SKM-1 (cell line): ENCODE data around the gene NELFA.
"Not testable (repeated sequence)": the region's sequence is repeated elsewhere in the genome, so short reads cannot be mapped to it uniquely, and the experiment has no call there.

Experiments
- DNase-seq: peaks from one replicate; lab custom pipeline; 2025; ENCODE audit not compliant: unreplicated experiment; lab: John Stamatoyannopoulos, UW

The NELFA gene

DNA sequence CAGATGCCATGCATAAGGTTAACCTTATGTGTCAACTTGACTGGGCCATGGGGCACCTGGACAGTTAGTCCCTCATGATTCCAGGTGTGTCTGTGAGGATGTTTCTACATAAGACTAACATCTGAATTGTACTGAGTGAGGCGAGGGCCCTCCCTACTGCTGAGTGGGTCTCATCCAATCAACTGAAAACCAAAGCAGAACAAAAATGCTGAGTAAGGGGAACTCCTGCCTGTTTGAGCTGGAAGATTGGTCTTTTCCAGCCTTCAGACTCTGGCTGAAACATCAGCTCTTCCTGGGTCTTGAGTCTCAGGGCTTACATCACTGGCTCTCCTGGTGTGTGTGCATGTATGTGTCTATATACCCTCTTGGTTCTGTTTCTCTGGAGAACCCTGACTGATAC, 13.8 kb downstream of the NELFA start:
- no peak for DNase-seq

DNA sequence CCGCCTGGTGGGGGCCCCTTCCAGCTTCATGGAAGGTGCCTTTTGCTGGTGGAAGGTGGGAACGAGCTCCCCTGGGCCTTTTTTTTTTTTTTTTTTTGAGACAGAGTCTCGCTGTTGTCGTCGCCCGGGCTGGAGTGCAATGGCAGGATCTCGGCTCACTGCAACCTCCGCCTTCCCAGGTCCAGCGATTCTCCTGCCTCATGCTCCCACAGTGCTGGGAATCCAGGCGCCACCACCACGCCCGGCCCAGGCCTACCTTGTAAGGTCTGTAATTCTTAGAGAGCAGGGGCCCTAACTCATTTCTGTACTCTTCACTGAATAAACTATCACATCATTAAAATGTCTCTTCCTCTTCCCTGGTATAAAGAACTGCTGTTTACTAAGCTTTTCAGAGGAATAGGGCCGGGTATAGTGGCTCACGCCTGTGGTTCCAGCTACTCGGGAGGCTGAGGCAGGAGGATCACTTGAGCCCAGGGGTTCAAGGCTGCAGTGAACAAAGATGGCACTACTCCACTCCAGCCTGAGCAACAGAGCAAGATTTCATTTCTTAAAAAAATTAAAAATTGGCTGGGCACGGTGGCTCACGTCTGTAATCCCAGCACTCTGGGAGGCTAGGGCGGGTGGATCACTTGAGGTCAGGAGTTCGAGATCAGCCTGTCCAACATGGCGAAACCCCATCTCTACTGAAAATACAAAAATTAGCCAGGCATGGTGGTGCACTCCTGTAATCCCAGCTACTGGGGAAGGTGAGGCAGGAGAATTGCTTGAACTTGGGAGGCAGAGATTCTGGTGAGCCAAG, 14.9 kb downstream of the NELFA start:
- DNase-seq, result not testable (repeated sequence)

DNA sequence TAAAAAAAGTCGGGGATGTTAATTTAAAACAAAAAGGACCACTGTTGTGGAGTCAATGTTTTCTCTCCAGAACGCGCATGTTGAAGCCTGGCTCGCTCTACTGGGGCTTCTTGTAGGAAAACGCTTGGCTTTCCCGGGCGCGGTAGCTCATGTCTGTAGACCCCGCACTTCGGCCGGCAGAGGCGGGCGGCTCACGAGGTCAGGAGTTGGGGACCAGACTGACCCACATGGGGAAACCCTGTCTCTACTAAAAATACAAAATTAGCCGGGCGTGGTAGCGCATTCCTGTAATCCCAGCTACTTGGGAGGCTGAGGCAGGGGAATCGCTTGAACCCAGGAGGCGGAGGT, 15.6 kb downstream of the NELFA start:
- no peak for DNase-seq

DNA sequence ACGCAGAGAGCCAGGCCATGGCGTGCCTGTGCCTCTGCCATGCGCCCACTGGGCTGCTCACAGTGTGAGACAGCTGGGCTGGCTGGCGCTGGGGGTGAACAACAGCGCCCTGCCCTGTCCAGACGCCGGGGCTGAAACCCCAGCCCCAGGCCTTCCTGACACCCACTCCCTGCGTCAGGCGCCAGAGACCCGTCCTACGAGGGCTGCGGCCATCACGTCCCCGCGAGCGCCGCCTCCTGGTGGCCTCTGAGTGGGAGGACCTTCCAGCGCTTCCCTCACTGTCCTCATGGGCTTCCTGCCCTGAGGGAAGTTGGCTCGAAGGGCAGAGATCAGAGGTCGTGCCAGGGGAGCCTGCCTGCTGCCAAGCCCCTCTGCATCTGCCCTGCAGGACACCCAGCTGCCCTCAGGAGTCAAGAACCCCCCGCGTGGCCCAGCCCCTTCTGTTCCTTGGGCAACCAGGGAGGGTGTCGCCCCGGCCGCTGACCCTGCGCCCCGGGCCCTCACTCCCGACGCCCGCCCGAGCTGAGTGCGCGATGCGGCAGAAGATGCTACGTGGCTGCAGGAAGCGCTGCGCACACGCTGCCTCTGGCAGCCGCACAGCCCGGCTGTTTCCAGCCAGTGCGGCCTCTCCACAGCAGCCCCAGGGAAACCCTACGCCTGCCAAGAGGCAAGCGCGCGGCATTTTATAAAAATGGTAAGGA, 16.2 kb downstream of the NELFA start:
- no peak for DNase-seq

DNA sequence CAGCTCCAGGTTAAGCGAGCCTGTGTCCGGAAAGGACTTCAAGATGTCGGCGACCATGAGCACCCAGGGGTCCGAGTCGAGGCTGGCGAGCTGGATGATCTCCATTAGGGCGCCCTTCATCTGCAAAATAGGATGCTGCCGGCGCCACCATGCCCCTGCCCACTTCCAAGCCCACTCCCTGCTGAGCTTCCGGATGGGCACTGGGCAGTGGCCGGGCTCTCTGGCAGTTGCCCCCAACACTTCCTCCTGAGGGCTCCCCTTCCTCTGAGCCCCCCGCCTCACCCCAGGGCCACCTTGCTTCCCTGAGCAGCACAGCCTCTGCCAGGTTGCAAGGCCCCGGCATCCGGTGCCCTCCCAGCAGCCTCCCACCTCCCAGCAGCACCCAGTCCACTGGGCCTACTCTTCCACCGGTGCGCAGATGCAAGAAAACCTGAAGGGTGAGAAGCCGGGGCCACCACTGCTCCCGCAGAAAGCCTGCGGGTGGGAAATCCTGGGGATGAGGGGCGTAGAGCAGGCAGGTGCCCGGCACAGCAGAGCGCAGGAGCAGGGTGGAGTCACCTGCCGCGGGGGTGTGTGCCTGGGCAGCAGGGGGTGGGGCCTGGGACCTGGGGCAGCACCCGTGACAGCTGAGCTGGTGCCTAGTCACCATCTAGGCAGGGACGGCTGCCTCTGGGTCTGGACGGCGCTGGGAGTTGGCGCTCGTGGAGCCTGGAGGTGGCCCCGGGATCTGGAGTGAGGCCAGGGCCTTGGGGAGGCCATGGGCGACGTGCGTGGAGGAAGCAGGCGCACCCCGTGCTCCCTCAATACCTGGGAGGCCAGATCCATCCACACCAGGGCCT, 17.0 kb downstream of the NELFA start:
- no peak for DNase-seq

DNA sequence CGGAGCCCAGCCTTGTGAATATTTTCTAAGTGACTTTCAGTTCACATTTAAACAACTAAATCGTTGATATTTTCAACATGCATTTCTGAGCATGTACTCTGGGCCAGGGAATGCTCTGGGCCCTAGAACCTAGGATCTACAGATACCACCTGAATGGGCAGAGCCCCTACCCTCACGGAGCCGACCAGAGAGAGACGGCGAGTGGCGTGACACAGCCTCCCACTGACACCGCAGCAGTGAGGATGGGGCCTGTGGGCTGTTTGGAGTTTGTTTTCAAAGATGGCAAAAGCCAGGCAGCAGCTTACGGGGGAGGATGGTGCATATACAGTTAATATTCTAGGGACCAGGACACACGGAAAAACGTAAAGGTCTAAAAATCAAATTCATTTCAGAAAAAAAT, 17.7 kb downstream of the NELFA start:
- DNase-seq, result no peak

DNA sequence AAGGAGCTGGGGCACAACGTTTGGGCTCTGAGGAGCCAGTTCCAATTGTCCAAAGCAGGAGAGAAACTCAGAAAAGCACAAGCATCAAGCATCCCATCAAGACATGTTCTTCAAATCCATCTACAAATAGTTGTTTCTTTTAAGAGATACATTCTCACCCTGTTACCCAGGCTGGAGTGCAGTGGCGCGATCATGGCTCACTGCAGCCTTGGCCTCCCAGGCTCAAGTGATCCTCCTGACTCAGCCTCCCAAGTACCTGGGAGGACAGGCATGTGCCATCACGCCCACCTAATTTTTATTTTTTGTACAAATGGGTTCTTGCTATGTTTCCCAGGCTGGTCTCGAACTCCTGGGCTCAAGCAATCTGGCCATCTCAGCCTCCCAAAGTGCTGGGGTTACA, 18.1 kb downstream of the NELFA start:
- no peak for DNase-seq

DNA sequence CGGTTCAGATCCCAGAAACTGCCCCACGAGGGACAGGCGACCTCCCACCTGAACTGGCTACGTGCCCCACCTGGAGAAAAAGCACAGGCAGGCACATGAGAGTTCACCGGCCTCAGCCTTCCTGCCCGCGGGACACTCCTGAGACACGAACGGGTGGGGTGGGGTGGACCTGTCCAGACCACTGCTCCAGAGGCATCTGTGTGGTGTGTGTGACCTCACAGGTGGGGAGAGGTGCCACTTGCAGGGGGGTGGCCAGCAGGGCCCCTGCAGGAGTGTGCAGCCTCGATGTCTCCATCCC, 18.5 kb downstream of the NELFA start:
- DNase-seq, result no peak

DNA sequence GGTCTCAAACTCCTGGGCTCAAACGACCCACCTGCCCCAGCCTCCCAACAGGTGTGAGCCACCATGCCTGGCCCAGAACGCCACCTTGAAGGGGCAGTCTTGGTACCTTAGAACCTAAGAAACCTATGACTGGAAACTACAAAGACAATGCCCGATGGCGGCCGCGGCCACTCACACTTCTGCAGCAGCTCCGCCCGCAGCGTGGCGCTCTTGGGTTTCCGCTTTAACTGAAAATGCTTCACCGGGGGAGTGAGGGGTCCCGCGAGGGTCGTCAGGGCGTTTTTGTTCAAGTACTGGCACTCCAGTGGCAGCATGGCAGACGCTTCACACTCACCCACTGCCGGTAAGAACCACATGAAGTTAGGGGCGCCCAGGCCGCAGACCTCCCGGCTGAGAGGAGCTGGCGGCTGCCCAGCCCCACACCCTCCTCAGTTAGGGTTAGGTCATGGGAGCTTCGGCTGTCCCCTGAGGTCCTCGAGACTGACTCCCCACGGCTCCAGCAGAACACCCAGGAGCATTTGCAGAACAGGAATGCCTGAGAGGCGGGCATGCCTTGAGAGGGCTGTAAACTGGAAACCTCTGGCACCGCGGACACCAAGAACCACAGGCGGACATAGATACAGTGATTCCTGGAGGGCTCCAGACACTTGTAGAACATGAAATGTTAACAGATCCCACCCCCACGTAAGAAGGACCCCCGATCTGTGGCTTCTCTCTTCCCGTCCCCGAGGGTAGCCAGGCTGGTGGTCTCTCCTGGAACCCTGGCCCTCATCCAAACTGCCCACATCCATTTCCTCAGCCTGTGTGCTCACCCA, 19.0 kb downstream of the NELFA start:
- DNase-seq, result no peak

DNA sequence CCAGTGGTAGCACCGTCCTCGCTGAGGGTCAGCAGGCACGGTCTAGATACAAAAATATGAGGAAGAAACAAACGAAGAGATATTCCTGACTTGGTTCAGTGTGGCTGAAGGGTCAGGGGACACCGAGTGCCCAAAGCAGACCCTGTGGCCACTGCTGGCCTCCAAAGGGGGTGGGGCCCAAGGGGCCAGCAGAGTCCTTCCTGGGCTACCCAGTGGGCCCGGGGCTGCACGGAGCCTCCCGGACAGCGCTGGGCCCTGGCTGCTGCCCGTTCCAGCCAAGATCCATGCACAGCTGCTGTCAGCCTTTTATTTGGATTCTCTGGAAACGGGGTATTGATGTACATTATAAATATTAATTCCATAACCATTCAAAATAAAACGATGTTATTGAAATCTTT, 20.4 kb downstream of the NELFA start:
- no peak for DNase-seq

DNA sequence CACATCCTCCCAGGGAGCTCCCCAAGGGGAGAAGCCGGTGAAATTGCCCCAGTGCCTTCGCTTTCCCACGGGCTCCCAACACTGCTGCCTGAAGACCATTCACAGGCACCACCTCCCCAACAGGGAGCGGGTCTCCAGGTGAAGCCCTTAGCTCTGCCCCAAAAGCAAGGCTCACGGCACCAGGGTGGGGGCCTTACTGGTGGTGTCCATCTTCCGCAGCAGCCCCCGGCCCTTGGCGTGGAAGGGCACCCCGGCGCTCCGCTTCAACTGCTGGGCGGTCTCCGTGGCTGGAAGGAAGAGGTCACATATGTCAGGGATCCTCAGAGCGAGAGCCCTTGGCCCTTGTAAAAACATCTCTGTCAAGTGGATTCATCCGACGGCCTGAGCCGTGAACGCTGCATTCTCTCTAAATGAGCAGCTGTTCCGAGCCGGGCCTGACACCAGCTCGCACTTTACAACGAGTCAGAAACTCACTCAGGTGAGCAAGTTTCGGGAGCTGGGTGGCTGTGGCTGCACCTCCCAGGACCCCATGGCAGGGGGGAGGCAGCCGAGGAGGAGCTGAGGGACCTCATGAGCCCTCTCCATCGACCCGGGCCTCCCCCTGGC, 20.9 kb downstream of the NELFA start:
- DNase-seq, result no peak

DNA sequence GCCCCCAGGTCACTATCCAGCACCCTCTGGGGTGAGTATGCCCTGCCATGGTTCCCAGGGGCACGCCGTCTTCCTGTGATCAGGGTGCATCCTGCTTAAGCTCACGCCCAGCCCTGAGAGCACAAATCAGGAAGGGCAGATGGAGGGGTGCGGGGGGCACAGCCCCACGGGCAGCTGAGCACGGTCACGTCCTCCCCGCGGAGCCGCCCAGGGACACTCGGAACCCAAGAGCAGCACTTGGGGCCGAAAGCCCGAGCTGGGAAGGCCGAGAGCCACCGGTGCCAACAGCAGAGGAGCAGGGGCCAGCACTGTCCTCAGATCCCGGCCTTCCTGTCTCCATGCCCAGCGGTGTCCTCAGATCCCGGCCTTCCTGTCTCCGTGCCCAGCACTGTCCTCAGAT, 21.5 kb downstream of the NELFA start:
- DNase-seq, result no peak

DNA sequence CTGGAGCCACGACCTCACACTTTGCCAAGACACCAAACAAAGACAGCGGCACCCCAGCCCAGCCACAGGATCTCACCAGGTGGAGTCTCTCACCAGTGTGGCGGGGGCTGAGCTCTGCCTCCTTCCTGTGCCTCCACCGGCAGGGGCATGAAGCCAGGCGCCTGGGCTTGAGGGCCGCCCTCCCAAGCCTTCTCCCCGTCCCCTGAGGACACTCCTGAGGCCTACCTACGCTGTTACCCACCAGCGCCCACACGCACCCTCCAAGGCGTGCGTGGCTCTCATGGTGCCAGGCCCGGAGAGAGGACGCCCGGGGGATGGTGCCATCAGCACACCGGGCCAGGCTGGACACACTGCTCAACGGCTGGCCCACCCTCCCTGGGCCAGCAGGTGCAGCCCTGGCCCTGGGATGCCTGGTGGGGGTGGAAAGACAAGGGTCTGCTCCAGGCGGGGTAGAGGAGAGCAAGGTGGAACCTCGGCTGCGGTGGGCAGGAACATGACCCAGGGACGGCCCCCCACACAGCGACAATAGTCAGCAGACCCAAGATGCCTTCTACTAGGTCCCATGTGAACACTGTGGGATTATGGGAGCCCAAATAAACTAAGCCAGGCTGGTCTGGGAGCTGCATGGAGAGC, 22.1 kb downstream of the NELFA start:
- no peak for DNase-seq

DNA sequence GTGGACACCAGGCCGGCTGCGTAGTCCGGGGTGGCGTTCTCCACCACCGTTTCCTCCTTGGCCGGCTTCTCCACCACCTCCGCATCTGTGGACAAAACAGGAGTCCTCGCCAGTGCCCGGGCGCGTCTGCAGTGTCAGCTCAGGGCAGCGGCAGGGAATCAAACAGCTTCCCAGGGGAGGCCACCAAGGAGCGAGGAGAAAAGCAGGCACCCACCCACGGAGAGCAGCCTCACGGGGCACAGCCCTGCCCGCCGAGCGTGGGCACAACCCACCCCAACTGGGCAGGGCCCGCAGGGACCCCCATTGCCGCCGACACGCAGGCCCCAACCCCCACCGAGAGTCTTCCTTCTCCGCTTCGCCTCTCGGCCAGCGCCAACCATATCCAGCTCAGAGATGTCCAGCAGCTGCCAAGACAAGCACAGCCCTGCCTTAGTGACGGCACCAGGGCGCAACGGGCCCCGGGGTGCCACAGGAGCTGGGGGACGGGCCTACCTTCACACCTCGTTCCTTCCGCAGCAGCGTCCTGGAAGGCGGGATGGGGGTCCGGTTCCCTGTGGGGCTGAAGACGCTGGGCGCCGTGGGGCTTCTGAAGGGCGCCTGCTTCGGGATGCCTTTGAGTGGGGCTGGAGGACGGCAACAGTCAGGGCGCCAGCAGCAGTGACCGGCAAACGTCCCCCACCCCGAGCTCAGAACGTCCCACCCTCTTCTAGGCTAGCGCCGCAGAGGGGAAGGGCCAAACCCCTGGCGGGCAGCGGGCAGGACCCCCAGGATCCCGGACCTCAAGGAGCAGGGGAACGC, 22.8 kb downstream of the NELFA start:
- DNase-seq, result no peak

DNA sequence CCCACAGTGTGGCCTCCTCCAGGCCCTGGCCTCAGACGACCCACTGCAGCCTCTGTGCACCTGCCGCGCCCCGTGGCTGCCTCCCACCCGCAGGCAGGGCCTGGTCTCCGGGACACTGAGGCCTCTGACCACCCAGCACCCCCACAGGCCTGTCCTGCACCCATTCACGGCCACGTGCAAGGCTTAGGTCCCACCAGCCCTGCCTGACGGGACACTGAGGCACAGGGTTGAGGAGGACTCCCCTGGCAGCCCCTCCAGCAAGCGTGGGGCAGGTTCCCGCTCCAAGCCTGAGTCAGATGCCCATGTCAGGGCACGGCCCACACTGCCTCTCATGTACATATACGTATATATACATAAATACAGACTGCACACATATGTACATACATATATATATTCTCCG, 23.5 kb downstream of the NELFA start:
- DNase-seq, result no peak

DNA sequence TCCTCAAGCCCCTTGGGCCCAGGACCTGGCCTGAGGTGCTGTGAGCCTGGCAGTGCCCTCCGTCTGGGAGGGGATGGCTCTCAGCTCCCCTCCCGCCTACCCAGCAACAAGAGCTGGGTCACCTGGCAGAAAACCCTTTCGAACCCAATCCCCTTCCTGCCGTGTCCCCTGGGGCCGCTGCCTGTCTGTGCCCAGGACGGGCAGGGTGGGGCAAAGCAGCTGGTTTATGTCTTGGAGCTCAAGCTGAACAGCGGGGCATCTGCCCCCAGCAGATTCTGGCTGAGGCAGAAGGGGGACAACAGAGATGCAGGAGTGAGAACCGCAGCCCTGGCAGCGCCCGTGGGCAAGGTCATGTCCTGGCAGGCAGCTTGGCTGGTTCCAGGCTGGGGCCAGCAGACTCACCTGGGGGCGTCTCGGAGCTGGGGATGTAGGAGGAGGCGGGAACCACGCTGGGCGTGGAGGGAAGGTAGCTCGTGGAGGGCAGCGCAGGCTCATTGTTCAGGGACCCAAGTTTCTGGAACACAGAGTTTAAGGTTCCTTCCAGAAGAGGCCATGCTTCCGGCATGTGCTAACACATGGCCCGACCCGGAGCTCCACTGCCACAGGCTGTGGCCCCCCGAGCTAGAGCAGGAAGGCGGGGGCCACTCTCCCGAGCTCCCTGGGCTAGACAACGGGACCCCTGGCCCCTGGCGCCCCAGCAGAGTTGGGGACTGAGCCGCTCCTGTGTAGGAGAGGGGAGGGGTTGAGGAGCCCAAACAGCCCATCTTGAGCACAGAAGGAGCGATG, 24.2 kb downstream of the NELFA start:
- DNase-seq, result no peak

DNA sequence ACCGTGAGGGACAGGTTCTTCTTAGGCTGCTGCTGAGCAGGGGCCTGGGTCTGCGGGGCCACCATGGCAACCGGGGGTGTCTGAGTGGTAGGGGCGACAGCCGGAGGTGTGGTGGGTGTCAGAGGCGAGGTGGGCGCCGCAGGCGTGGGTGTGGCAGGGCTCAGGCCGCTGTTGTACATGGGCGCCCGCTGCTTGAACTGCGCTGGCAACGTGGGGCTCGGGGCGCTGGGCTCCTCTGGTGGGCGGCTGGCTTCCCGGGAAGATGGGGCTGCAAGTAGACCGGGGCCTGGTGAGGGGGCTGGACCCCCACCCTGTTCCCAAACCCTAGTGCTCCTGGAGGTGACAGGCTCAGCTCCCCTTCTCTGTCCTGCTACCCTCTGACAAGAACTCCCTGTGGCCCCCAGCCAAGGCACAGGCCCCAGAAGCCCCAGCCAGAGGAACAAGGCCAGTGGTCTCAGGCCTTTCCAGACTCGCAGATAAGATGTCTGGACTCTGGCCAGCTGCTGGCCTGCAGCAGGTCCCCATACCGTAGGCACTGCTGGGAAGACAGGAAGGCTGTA, 24.8 kb downstream of the NELFA start:
- DNase-seq, result no peak

DNA sequence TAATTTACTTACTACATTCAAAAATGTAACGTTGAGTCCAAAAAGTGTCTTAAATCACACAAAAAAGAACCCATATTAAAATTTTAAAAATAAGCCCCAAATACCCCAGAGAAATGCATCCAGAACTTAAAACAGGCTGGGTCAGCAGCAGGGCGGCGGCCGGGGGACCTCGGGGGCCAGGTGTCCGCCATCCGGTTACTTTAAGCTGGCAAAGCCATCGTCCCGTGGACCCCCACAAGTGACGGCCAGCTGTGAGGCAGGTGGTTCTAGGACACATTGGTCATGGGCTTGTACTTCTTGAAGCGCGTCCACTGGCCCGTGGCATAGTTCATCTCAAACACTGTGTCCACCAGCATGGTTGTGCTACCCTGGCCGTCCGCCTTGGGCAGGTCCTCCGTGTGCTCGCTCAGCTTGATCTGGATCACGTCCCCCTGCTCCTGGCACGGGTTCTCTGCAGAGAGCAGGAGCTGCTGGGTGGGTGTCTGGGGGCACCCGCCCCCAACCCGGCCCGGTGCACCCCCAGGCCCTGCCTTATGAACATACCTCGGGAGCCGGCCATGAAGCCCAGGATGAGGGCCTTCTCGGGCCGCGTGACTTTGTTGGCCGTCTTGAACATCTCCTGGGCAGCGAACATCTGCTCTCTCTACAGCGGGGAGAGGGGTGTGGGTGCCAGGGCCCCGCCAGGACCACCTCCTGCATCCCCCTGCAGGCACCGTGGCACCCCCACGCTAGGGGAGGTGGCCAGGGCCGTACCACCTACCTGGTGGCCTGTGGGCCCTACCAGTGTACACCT, 25.5 kb downstream of the NELFA start:
- no peak for DNase-seq
